Ishikawa (cell line): ENCODE data around the gene CAMK2A.

Experiments
- CEBPB ChIP-seq: IDR thresholded peaks from 2 replicates; pipeline ENCODE4 v1.6.1; 2012
- CREB1 ChIP-seq: IDR thresholded peaks from 2 replicates; pipeline ENCODE4 v1.6.1; 2012; ENCODE audit warnings: low read depth
- TCF12 ChIP-seq: IDR thresholded peaks from 2 replicates; pipeline ENCODE4 v1.6.1; 2012; ENCODE audit warnings: low read depth

GRCh38 chr5:150180241-150181026 is 109.1 kb downstream of the CAMK2A start:
- no peak for TF ChIP-seq CREB1
- no peak for TF ChIP-seq TCF12
- no peak for TF ChIP-seq CEBPB
